Transverse colon (tissue), 4 donors: ENCODE measurements around the gene UBE2K. TPM values are rescaled to one million over a fixed set of nuclear protein-coding genes. Genes with fewer than 3 reads are reported as not detected.

Source experiments
- DNase-seq: peaks from one replicate; pipeline ENCODE4 v3.0.0-alpha.2; 2019
- H3K27ac ChIP-seq, 4 donors: fragments of 200-600 bp; sonication (generic); 2 replicates each; pipeline ENCODE4 v1.5.1; 2016 to 2018; ENCODE audit warnings: inconsistent platforms in 4 of 4
- H3K27me3 ChIP-seq: fragments of 200-600 bp; sonication (generic); 2 replicates; pipeline ENCODE4 v1.5.1; 2017; ENCODE audit warnings: inconsistent platforms
- H3K36me3 ChIP-seq, 4 donors: fragments of 200-600 bp; sonication (generic); 2 replicates each; pipeline ENCODE4 v1.5.1; 2017 to 2019; ENCODE audit warnings: inconsistent platforms in 4 of 4
- H3K4me1 ChIP-seq, 4 donors: fragments of 200-600 bp; sonication (generic); 2 replicates each; pipeline ENCODE4 v1.5.1; 2017 to 2020; ENCODE audit warnings: inconsistent platforms in 4 of 4
- H3K4me3 ChIP-seq, 4 donors: fragments of 200-600 bp; sonication (generic); 1 replicate in 1 of 4; 2 replicates in 3 of 4; pipeline versions ENCODE4 v1.5.1 to v1.6.1; 2017 to 2019; ENCODE audit warnings: inconsistent platforms in 4 of 4
- H3K9me3 ChIP-seq, 2 donors: fragments of 200-600 bp; sonication (generic); 2 replicates each; pipeline ENCODE4 v1.5.1; 2017 to 2019; ENCODE audit warnings: inconsistent platforms in 2 of 2
- CTCF ChIP-seq, 5 experiments: fragments of 200-600 bp in 3 of 5; fragments of 450-650 bp in 2 of 5; sonication (generic) in 3 of 5; IDR thresholded peaks; 1 replicate in 2 of 5; 2 replicates in 3 of 5; pipeline ENCODE4 v1.5.1; 2016 to 2017; ENCODE audit warnings: antibody characterized with exemption in 5 of 5, inconsistent platforms in 3 of 5, mild to moderate bottlenecking in 2 of 5, moderate library complexity in 1 of 5
- EP300 ChIP-seq: sonication (generic); formaldehyde crosslinking; IDR thresholded peaks from one replicate; pipeline ENCODE4 v1.6.1; 2017; ENCODE audit warnings: antibody characterized with exemption, low read depth
- POLR2A ChIP-seq: fragments of 450-650 bp; IDR thresholded peaks from one replicate; pipeline ENCODE4 v1.6.1; 2016; ENCODE audit warnings: antibody characterized with exemption, mild to moderate bottlenecking, moderate library complexity
- POLR2AphosphoS5 ChIP-seq, 3 donors: sonication (generic); formaldehyde crosslinking; IDR thresholded peaks; one replicate each; pipeline ENCODE4 v1.6.1; 2016; ENCODE audit warnings: antibody characterized with exemption in 3 of 3
- WGBS, 2 donors: methylation state at CpG; one replicate each; pipeline ENCODE4 v1.1.5; 2018; ENCODE audit warnings: low coverage in 1 of 2; 5-methylcytosine and 5-hydroxymethylcytosine counted together
- in situ Hi-C, 4 donors: fragments of 200-750 bp; cut with MboI; loops; one replicate each; pipeline versions ENCODE4 v1.15.0 to v1.15.1; 2017; ENCODE audit warnings: low sequenced_read_pairs in 3 of 4, low pct_ligation_motif_present in 1 of 4, low pct_unique_long_range_greater_than_20kb in 1 of 4
- intact Hi-C: fragments of 100-400 bp; cut with DNase I; formaldehyde crosslinking; loops from one replicate; pipeline ENCODE4 v1.15.1; 2023; ENCODE audit warnings: low total_unique reads
- total RNA-seq, 4 donors: library from RNA; depleted of rRNA; stranded (reverse); fragments of >200 nt; gene quantifications; one replicate each; pipeline ENCODE4 v1.1.0, GENCODE V29; 2016

The UBE2K gene
- total RNA-seq, 4 donors from 2014 or later, result 18.9 to 48.6 (median 37.3) TPM

- Histone ChIP-seq H3K9me3 (no peaks in the 10 kb centered on the region), H3K27me3 (no peaks in the 10 kb centered on the region), H3K27ac (no peak overlapping the region), H3K36me3 (no peaks in the 10 kb centered on the region), H3K4me1 (peaks cover 0 to 26% (median 1%) of the 10 kb centered on the region in 4 donors), H3K4me3 (no peak overlapping the region)
- 73 to 75% methylated on average over 3 to 7 of the region's 7 CpGs for WGBS, 2 donors
- TF ChIP-seq CTCF (IDR thresholded peaks at IDR 0.05), result no peak
- TF ChIP-seq EP300, result no peak
- TF ChIP-seq POLR2AphosphoS5 (IDR thresholded peaks at IDR 0.05), result no peak
- TF ChIP-seq POLR2A, result no peak
- DNase-seq, result no peak
- in situ Hi-C loops (no loop called here), intact Hi-C loops (no loop called here)
Measured at GRCh38 chr4:39721788-39722187, 23.9 kb downstream of the UBE2K start.

GRCh38 chr4:39729557-39729956 is 31.6 kb downstream of the UBE2K start:
- 74 to 75% methylated on average over 4 of the region's 4 CpGs for WGBS, 2 donors
- Histone ChIP-seq H3K4me3 (no peak overlapping the region), H3K27me3 (no peaks in the 10 kb centered on the region), H3K4me1 (peaks cover 0 to 30% (median 5%) of the 10 kb centered on the region in 4 donors), H3K27ac (no peak overlapping the region), H3K36me3 (no peaks in the 10 kb centered on the region), H3K9me3 (no peaks in the 10 kb centered on the region)
- in situ Hi-C loops (no loop called here), intact Hi-C loops (no loop called here)
- no peak for DNase-seq
- TF ChIP-seq CTCF (IDR thresholded peaks at IDR 0.05) (no peak), POLR2A (no peak), POLR2AphosphoS5 (IDR thresholded peaks at IDR 0.05) (no peak), EP300 (no peak)

- intact Hi-C loops, result no loop called here
- Histone ChIP-seq H3K4me3 (no peak overlapping the region), H3K27me3 (no peaks in the 10 kb centered on the region), H3K4me1 (peaks cover 0 to 26% (median 5%) of the 10 kb centered on the region in 4 donors), H3K36me3 (no peaks in the 10 kb centered on the region), H3K9me3 (no peaks in the 10 kb centered on the region), H3K27ac (no peak overlapping the region)
- 57% methylated on average over 3 of the region's 3 CpGs; no CpG with 5 or more reads in 1 of the 2 donors for WGBS, 2 donors
- TF ChIP-seq EP300 (no peak), POLR2AphosphoS5 (IDR thresholded peaks at IDR 0.05) (no peak), POLR2A (no peak), CTCF (IDR thresholded peaks at IDR 0.05) (no peak)
- no peak for DNase-seq
- in situ Hi-C loops, result no loop called here
Measured at GRCh38 chr4:39730072-39730471, 32.1 kb downstream of the UBE2K start.

GRCh38 chr4:39731908-39732307 is 34.0 kb downstream of the UBE2K start:
- Histone ChIP-seq H3K4me1 (peaks cover 0 to 22% (median 5%) of the 10 kb centered on the region in 4 donors), H3K9me3 (no peaks in the 10 kb centered on the region), H3K27me3 (no peaks in the 10 kb centered on the region), H3K27ac (no peak overlapping the region), H3K36me3 (no peaks in the 10 kb centered on the region), H3K4me3 (no peak overlapping the region)
- TF ChIP-seq EP300 (no peak), CTCF (IDR thresholded peaks at IDR 0.05) (no peak), POLR2A (no peak), POLR2AphosphoS5 (IDR thresholded peaks at IDR 0.05) (no peak)
- intact Hi-C loops (no loop called here), in situ Hi-C loops (no loop called here)
- 90 to 93% methylated on average over 2 of the region's 2 CpGs for WGBS, 2 donors
- no peak for DNase-seq
